ENCODE results near the gene ITGAD.

Gene ITGAD

DNA sequence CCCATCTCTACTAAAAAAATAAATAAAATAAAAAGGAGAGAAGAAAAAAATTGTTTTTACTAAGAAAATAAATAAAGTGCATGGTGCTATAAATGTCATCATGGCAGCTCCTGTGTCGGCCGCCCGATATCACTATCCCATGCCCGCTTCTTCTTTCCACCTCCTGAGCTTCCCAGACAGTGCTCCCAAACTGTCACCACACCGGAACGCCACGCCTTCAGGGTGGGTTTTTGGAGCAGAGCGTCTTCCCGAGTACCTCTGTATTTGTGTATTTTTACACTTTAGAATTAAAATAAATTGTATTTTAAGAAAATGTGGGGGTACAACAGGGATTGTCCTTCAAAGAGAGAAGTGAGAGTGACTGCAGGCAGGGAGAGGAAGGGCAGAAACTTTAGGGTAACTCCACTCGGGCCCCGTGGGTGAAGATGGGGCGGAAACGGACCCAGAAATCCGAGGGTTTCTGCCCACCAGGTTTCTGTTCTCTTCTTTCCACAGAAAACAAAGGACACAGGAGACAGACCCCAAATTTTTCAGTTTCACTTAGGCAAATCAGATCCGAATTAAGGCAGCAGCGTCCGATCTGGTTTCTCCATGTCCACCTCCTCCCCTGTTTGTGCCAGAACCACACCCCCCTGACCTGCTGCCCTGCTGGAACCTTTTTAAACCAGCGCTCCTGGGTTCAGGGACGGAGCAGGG lies 41.7 kb upstream of the ITGAD start:
- TF ChIP-seq NFIC (IDR thresholded peaks at IDR 0.05): no peak
- TF ChIP-seq CREB1 (IDR thresholded peaks at IDR 0.05; ENCODE audit: low read depth): no peak
- TF ChIP-seq MAX (IDR thresholded peaks at IDR 0.05): no peak
- no peak for TF ChIP-seq EP300 (IDR thresholded peaks at IDR 0.05; ENCODE audit: borderline replicate concordance)
- TF ChIP-seq EGR1 (IDR thresholded peaks at IDR 0.05): no peak
- no peak for TF ChIP-seq YY1 (IDR thresholded peaks at IDR 0.05; ENCODE audit: low read depth)
- TF ChIP-seq FOXM1 (IDR thresholded peaks at IDR 0.05; ENCODE audit: borderline replicate concordance, low read depth): no peak
- TF ChIP-seq USF1 (IDR thresholded peaks at IDR 0.05): no peak
- no peak for TF ChIP-seq TCF12 (IDR thresholded peaks at IDR 0.05; ENCODE audit: low read depth)
- no peak for TF ChIP-seq RAD21 (IDR thresholded peaks at IDR 0.05; ENCODE audit: low read depth)
- no peak for TF ChIP-seq TAF1 (IDR thresholded peaks at IDR 0.05; ENCODE audit: low read depth)
- TF ChIP-seq ZBTB7A (IDR thresholded peaks at IDR 0.05; ENCODE audit: low read depth): no peak
- TF ChIP-seq, protein P1, sequence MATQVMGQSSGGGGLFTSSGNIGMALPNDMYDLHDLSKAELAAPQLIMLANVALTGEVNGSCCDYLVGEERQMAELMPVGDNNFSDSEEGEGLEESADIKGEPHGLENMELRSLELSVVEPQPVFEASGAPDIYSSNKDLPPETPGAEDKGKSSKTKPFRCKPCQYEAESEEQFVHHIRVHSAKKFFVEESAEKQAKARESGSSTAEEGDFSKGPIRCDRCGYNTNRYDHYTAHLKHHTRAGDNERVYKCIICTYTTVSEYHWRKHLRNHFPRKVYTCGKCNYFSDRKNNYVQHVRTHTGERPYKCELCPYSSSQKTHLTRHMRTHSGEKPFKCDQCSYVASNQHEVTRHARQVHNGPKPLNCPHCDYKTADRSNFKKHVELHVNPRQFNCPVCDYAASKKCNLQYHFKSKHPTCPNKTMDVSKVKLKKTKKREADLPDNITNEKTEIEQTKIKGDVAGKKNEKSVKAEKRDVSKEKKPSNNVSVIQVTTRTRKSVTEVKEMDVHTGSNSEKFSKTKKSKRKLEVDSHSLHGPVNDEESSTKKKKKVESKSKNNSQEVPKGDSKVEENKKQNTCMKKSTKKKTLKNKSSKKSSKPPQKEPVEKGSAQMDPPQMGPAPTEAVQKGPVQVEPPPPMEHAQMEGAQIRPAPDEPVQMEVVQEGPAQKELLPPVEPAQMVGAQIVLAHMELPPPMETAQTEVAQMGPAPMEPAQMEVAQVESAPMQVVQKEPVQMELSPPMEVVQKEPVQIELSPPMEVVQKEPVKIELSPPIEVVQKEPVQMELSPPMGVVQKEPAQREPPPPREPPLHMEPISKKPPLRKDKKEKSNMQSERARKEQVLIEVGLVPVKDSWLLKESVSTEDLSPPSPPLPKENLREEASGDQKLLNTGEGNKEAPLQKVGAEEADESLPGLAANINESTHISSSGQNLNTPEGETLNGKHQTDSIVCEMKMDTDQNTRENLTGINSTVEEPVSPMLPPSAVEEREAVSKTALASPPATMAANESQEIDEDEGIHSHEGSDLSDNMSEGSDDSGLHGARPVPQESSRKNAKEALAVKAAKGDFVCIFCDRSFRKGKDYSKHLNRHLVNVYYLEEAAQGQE (IDR thresholded peaks at IDR 0.05; ENCODE audit: low read depth): no peak
- TF ChIP-seq TEAD4 (IDR thresholded peaks at IDR 0.05): no peak
- no peak for TF ChIP-seq CEBPB (IDR thresholded peaks at IDR 0.05)

DNA sequence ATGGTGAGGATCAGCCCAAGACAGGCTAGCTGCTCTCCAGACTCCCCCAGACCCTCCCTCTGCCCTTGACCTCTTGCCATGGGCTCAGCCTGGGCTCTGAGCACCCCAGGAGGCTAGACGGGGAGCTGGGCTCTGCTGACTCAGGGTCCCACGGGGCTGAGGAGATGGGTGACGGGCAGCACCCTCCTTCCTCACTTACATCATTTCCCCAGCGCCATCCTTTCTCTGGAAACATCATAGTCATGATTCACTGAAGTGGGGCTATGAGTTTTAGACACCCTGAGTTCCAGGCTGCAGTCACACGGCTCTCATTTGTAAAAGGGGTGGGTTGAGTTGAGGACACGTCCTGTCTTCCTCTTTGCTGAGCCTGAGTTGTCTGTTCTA lies 41.2 kb upstream of the ITGAD start:
- no peak for TF ChIP-seq TAF1 (IDR thresholded peaks at IDR 0.05; ENCODE audit: low read depth)
- no peak for TF ChIP-seq RAD21 (IDR thresholded peaks at IDR 0.05; ENCODE audit: low read depth)
- no peak for TF ChIP-seq TEAD4 (IDR thresholded peaks at IDR 0.05)
- no peak for TF ChIP-seq TCF12 (IDR thresholded peaks at IDR 0.05; ENCODE audit: low read depth)
- TF ChIP-seq, protein P1 (IDR thresholded peaks at IDR 0.05; ENCODE audit: low read depth): no peak
- TF ChIP-seq EP300 (IDR thresholded peaks at IDR 0.05; ENCODE audit: borderline replicate concordance): no peak
- TF ChIP-seq FOXM1 (IDR thresholded peaks at IDR 0.05; ENCODE audit: borderline replicate concordance, low read depth): no peak
- no peak for TF ChIP-seq MAX (IDR thresholded peaks at IDR 0.05)
- TF ChIP-seq USF1 (IDR thresholded peaks at IDR 0.05): no peak
- TF ChIP-seq CEBPB (IDR thresholded peaks at IDR 0.05): no peak
- no peak for TF ChIP-seq CREB1 (IDR thresholded peaks at IDR 0.05; ENCODE audit: low read depth)
- TF ChIP-seq NFIC (IDR thresholded peaks at IDR 0.05): no peak

GRCh38 chr16:31352376-31353115 lies 40.6 kb upstream of the ITGAD start:
- TF ChIP-seq TCF12 (IDR thresholded peaks at IDR 0.05; ENCODE audit: low read depth): no peak
- no peak for TF ChIP-seq USF1 (IDR thresholded peaks at IDR 0.05)
- TF ChIP-seq EP300 (IDR thresholded peaks at IDR 0.05; ENCODE audit: borderline replicate concordance): no peak
- TF ChIP-seq TAF1 (IDR thresholded peaks at IDR 0.05; ENCODE audit: low read depth): no peak
- TF ChIP-seq MAX (IDR thresholded peaks at IDR 0.05): no peak
- no peak for TF ChIP-seq YY1 (IDR thresholded peaks at IDR 0.05; ENCODE audit: low read depth)
- no peak for TF ChIP-seq TEAD4 (IDR thresholded peaks at IDR 0.05)
- TF ChIP-seq FOXM1 (IDR thresholded peaks at IDR 0.05; ENCODE audit: borderline replicate concordance, low read depth): no peak
- TF ChIP-seq EGR1 (IDR thresholded peaks at IDR 0.05): no peak
- no peak for TF ChIP-seq RAD21 (IDR thresholded peaks at IDR 0.05; ENCODE audit: low read depth)
- TF ChIP-seq, protein P1 (IDR thresholded peaks at IDR 0.05; ENCODE audit: low read depth): no peak
- TF ChIP-seq ZBTB7A (IDR thresholded peaks at IDR 0.05; ENCODE audit: low read depth): no peak
- no peak for TF ChIP-seq NFIC (IDR thresholded peaks at IDR 0.05)
- TF ChIP-seq CEBPB (IDR thresholded peaks at IDR 0.05): no peak
- no peak for TF ChIP-seq CREB1 (IDR thresholded peaks at IDR 0.05; ENCODE audit: low read depth)

Data from Ishikawa (cell line).